H9 (cell line): ENCODE data around the gene C16orf92. TPM values are rescaled to one million over a fixed set of nuclear protein-coding genes. Genes with fewer than 3 reads are reported as not detected.

ENCODE experiments used
- DNase-seq: peaks from one replicate; pipeline ENCODE4 v3.0.0-alpha.2; 2017
- H2AFZ ChIP-seq: one replicate; pipeline ENCODE4 v1.6.1; 2013; ENCODE audit warnings: mild to moderate bottlenecking, low read length, control low read depth, moderate library complexity
- H2AK5ac ChIP-seq: 2 replicates; pipeline ENCODE4 v1.6.1; 2013; ENCODE audit warnings: low read length, control low read depth, mixed read lengths; ENCODE audit not compliant: insufficient read length
- H2BK120ac ChIP-seq: one replicate; pipeline ENCODE4 v1.6.1; 2013; ENCODE audit warnings: low read depth, mild to moderate bottlenecking, low read length, control low read depth, inconsistent platforms; ENCODE audit not compliant: poor library complexity, severe bottlenecking
- H2BK12ac ChIP-seq: 2 replicates; pipeline ENCODE4 v1.6.1; 2013; ENCODE audit warnings: low read length, control low read depth, mixed read lengths, low read depth; ENCODE audit not compliant: insufficient read length
- H2BK15ac ChIP-seq: 2 replicates; pipeline ENCODE4 v1.6.1; 2013; ENCODE audit warnings: low read depth, low read length, control low read depth
- H2BK20ac ChIP-seq: one replicate; pipeline ENCODE4 v1.6.1; 2013; ENCODE audit warnings: low read depth, mild to moderate bottlenecking, low read length, control low read depth, inconsistent platforms; ENCODE audit not compliant: poor library complexity, severe bottlenecking
- H2BK5ac ChIP-seq: 2 replicates; pipeline ENCODE4 v1.6.1; 2013; ENCODE audit warnings: low read length, control low read depth, mixed read lengths; ENCODE audit not compliant: insufficient read length
- H3K14ac ChIP-seq: 2 replicates; pipeline ENCODE4 v1.6.1; 2013; ENCODE audit warnings: low read length, control low read depth; ENCODE audit not compliant: insufficient read depth
- H3K18ac ChIP-seq: 2 replicates; pipeline ENCODE4 v1.6.1; 2013; ENCODE audit warnings: low read depth, mild to moderate bottlenecking, mixed read lengths, low read length, control low read depth; ENCODE audit not compliant: insufficient read length
- H3K23ac ChIP-seq: 2 replicates; pipeline ENCODE4 v1.6.1; 2013; ENCODE audit warnings: low read length, control low read depth, mixed read lengths, low read depth; ENCODE audit not compliant: insufficient read length
- H3K23me2 ChIP-seq: 2 replicates; pipeline ENCODE4 v1.6.1; 2013; ENCODE audit warnings: low read depth, mild to moderate bottlenecking, mixed read lengths, low read length, control low read depth; ENCODE audit not compliant: insufficient read length, poor library complexity, severe bottlenecking
- H3K27ac ChIP-seq: 2 replicates; pipeline ENCODE4 v1.5.1; 2013; ENCODE audit warnings: low read length, control low read depth, mixed read lengths, low read depth; ENCODE audit not compliant: insufficient read length
- H3K27me3 ChIP-seq: 2 replicates; pipeline ENCODE4 v1.6.1; 2013; ENCODE audit warnings: low read length, control low read depth, inconsistent platforms; ENCODE audit not compliant: insufficient read depth
- H3K4ac ChIP-seq: 2 replicates; pipeline ENCODE4 v1.6.1; 2013; ENCODE audit warnings: low read depth, mild to moderate bottlenecking, control low read depth, inconsistent platforms, low read length, moderate library complexity
- H3K4me1 ChIP-seq: 2 replicates; pipeline ENCODE4 v1.6.1; 2013; ENCODE audit warnings: low read length, control low read depth, inconsistent platforms; ENCODE audit not compliant: insufficient read depth
- H3K4me2 ChIP-seq: 2 replicates; pipeline ENCODE4 v1.6.1; 2013; ENCODE audit warnings: low read length, control low read depth, mixed read lengths; ENCODE audit not compliant: insufficient read length, insufficient read depth
- H3K56ac ChIP-seq: 2 replicates; pipeline ENCODE4 v1.6.1; 2013; ENCODE audit warnings: low read depth, mild to moderate bottlenecking, mixed read lengths, low read length, control low read depth; ENCODE audit not compliant: insufficient read length
- H3K79me1 ChIP-seq: 2 replicates; pipeline ENCODE4 v1.6.1; 2013; ENCODE audit warnings: low read depth, mild to moderate bottlenecking, moderate library complexity, low read length, control low read depth, inconsistent platforms; ENCODE audit not compliant: insufficient read depth, poor library complexity, severe bottlenecking
- H3K79me2 ChIP-seq: 2 replicates; pipeline ENCODE4 v1.6.1; 2013; ENCODE audit warnings: low read length, control low read depth, inconsistent platforms; ENCODE audit not compliant: insufficient read depth
- H3K9ac ChIP-seq: 2 replicates; pipeline ENCODE4 v1.6.1; 2013; ENCODE audit warnings: low read length, control low read depth, mixed read lengths; ENCODE audit not compliant: insufficient read length; ENCODE audit errors: extremely low read depth
- H3K9me3 ChIP-seq: one replicate; pipeline ENCODE4 v1.6.1; 2013; ENCODE audit warnings: low read depth, low read length, inconsistent platforms; ENCODE audit not compliant: control insufficient read depth
- H3T11ph ChIP-seq: one replicate; pipeline ENCODE4 v1.6.1; 2013; ENCODE audit warnings: mild to moderate bottlenecking, low read length, control low read depth, inconsistent platforms
- H4K20me1 ChIP-seq: one replicate; pipeline ENCODE4 v1.6.1; 2013; ENCODE audit not compliant: control insufficient read depth, insufficient read length, insufficient read depth
- H4K5ac ChIP-seq: 2 replicates; pipeline ENCODE4 v1.6.1; 2013; ENCODE audit warnings: low read depth, mild to moderate bottlenecking, mixed read lengths, low read length, control low read depth; ENCODE audit not compliant: insufficient read length
- H4K8ac ChIP-seq: replicated peaks from 2 replicates; pipeline ENCODE4 v1.6.1; 2013; ENCODE audit warnings: low read length, control low read depth, mixed read lengths, low read depth; ENCODE audit not compliant: insufficient read length
- H4K91ac ChIP-seq: 2 replicates; pipeline ENCODE4 v1.6.1; 2013; ENCODE audit warnings: low read depth, mild to moderate bottlenecking, moderate library complexity, mixed read lengths, low read length, control low read depth; ENCODE audit not compliant: insufficient read length
- H3K27ac Mint-ChIP-seq, 3 experiments: 2 replicates in 2 of 3; 3 replicates in 1 of 3; pipeline ENCODE4 v1.8.0; 2020 to 2021; ENCODE audit warnings: mixed read lengths in 3 of 3, mild to moderate bottlenecking in 1 of 3, moderate library complexity in 1 of 3
- H3K27me3 Mint-ChIP-seq: 2 replicates; pipeline ENCODE4 v1.8.0; 2021; ENCODE audit warnings: low read depth, mild to moderate bottlenecking, moderate library complexity, mixed read lengths
- H3K36me3 Mint-ChIP-seq, 3 experiments: 2 replicates in 2 of 3; 3 replicates in 1 of 3; pipeline ENCODE4 v1.8.0; 2020 to 2021; ENCODE audit warnings: low read depth in 3 of 3, mixed read lengths in 3 of 3; ENCODE audit not compliant: insufficient read depth in 1 of 3
- H3K4me1 Mint-ChIP-seq, 2 experiments: 2 replicates each; pipeline ENCODE4 v1.8.0; 2020; ENCODE audit warnings: mixed read lengths in 2 of 2
- H3K4me3 Mint-ChIP-seq, 2 experiments: 2 replicates in 1 of 2; 3 replicates in 1 of 2; pipeline ENCODE4 v1.8.0; 2020 to 2021; ENCODE audit warnings: mild to moderate bottlenecking in 2 of 2, mixed read lengths in 2 of 2, moderate library complexity in 1 of 2
- H3K9me3 Mint-ChIP-seq, 2 experiments: 2 replicates in 1 of 2; 3 replicates in 1 of 2; pipeline ENCODE4 v1.8.0; 2020; ENCODE audit warnings: mild to moderate bottlenecking in 2 of 2, mixed read lengths in 2 of 2, moderate library complexity in 1 of 2
- WGBS: extraction: QIAGEN DNeasy Blood & Tissue Kit; methylation state at CpG from one replicate; pipeline ENCODE4 v1.1.7; 2013; ENCODE audit warnings: missing lambda C conversion rate, low lambda C conversion rate, mixed read lengths; ENCODE audit not compliant: insufficient read length; ENCODE audit errors: extremely low coverage; 5-methylcytosine and 5-hydroxymethylcytosine counted together
- total RNA-seq: library from RNA; stranded (reverse); gene quantifications from 2 replicates; pipeline ENCODE4 v1.2.1, GENCODE V29; 2021
- TF ChIP-seq, protein P1 (sequence below): fragments of 200-600 bp; sonication (generic); conservative IDR thresholded peaks from 3 replicates; pipeline ENCODE4 v1.8.0; 2021; ENCODE audit warnings: antibody characterized with exemption, mild to moderate bottlenecking

C16orf92 gene
- total RNA-seq, 1 experiment from 2014 or later: not detected

DNA sequence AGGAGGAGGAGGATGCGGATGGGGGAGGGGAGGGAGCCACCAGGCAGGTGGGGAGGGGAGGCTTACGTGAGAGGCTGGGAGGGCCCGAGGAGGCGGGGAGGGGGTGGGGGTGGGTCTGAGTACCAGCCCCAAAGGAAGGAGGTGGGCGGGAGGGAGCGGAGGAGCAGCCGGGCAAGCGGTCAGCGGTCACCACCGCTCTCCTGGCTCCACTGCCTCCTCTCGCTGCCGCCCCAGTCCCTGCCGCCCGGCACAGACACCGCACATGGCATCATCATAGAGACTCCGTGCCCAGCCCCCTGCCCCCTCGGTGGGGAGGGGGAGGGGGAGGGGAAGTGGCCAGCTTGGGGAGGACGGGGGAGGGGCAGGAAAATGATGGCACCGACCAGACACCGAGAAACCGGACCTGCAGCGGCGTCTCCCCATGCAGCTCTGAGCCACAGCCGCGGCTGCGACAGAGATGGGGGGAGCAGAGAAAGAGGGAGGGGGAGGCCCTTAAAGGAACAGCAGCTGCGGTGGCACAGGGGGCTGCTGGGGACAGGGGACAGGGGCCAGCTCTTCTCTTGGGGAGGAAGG lies 7.9 kb downstream of the C16orf92 start, which contains the start of gene TLCD3B:
TLCD3B (minus strand) TSS at position 431 of the 573 bp plus-strand sequence. CDS start 744 bp downstream, outside the sequence.
- no peak within 1 kb of the TSS for H2AK5ac ChIP-seq
- no peaks in the 10 kb centered on the region; the same call in 1 of the 2 replicates for H3K27me3 ChIP-seq
- Mint-ChIP-seq H3K9me3 (no peaks in the 10 kb centered on the region; a peak in 1 of 5 replicates), H3K27me3 (peaks cover 37% of the 10 kb centered on the region), H3K4me3 (peak within 1 kb of the TSS; percentile 73 to 90), H3K27ac (no peak within 1 kb of the TSS; a peak in 1 of 7 replicates), H3K4me1 (peaks cover 27 to 42% of the 10 kb centered on the region in 2 experiments), H3K36me3 (peaks cover 6 to 16% (median 10%) of the 10 kb centered on the region in 3 experiments; a peak in 5 of 7 replicates)
- H3K9me3 ChIP-seq: no peaks in the 10 kb centered on the region
- peaks cover 3% of the 10 kb centered on the region; the same call in 1 of the 2 replicates for H3K4me1 ChIP-seq
- H3K9ac ChIP-seq: peak within 1 kb of the TSS; percentile 12
- no peak within 1 kb of the TSS for H3K56ac ChIP-seq
- no peak within 1 kb of the TSS for H4K91ac ChIP-seq
- H2AFZ ChIP-seq: no peak within 1 kb of the TSS
- no peak within 1 kb of the TSS for H2BK5ac ChIP-seq
- no peak within 1 kb of the TSS for H2BK15ac ChIP-seq
- no peak within 1 kb of the TSS for H3K4ac ChIP-seq
- no peak within 1 kb of the TSS for H3K23ac ChIP-seq
- H3K18ac ChIP-seq: peak within 1 kb of the TSS; percentile 80
- no peaks in the 10 kb centered on the region; the same call in 1 of the 2 replicates for H3K79me2 ChIP-seq
- H2BK20ac ChIP-seq: no peak within 1 kb of the TSS
- H3K4me2 ChIP-seq: peak within 1 kb of the TSS; percentile 76
- H2BK12ac ChIP-seq: no peak within 1 kb of the TSS
- DNase-seq: peak; percentile 86
- H2BK120ac ChIP-seq: no peak within 1 kb of the TSS
- no peak within 1 kb of the TSS for H4K5ac ChIP-seq
- no peak within 1 kb of the TSS for H3T11ph ChIP-seq
- TF ChIP-seq, protein P1, sequence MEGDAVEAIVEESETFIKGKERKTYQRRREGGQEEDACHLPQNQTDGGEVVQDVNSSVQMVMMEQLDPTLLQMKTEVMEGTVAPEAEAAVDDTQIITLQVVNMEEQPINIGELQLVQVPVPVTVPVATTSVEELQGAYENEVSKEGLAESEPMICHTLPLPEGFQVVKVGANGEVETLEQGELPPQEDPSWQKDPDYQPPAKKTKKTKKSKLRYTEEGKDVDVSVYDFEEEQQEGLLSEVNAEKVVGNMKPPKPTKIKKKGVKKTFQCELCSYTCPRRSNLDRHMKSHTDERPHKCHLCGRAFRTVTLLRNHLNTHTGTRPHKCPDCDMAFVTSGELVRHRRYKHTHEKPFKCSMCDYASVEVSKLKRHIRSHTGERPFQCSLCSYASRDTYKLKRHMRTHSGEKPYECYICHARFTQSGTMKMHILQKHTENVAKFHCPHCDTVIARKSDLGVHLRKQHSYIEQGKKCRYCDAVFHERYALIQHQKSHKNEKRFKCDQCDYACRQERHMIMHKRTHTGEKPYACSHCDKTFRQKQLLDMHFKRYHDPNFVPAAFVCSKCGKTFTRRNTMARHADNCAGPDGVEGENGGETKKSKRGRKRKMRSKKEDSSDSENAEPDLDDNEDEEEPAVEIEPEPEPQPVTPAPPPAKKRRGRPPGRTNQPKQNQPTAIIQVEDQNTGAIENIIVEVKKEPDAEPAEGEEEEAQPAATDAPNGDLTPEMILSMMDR: no peak
- H3K79me1 ChIP-seq: no peaks in the 10 kb centered on the region
- H3K23me2 ChIP-seq: peaks cover 20% of the 10 kb centered on the region
- WGBS: no CpG with 5 or more reads among the region's 27 CpGs
- peak within 1 kb of the TSS; percentile 52 for H3K14ac ChIP-seq
- no peak within 1 kb of the TSS for H3K27ac ChIP-seq
- H4K8ac ChIP-seq: no peak within 1 kb of the TSS
- H4K20me1 ChIP-seq: no peaks in the 10 kb centered on the region
